ENCODE data around the gene TIAM2. TPM values are rescaled to one million over a fixed set of nuclear protein-coding genes. Genes with fewer than 3 reads are reported as not detected.

TIAM2 gene
- total RNA-seq, 1 donor from 2014 or later: 18.1 TPM

- DNase-seq (ENCODE audit: low spot score in 2 of 2, unreplicated experiment in 2 of 2): no peak
- no peak for TF ChIP-seq CTCF (IDR thresholded peaks at IDR 0.05; ENCODE audit: unreplicated experiment)
- H3K4me3 Mint-ChIP-seq: no peak overlapping the region
- peaks cover 11% of the 10 kb centered on the region for H3K4me1 Mint-ChIP-seq
- H3K9me3 Mint-ChIP-seq: no peaks in the 10 kb centered on the region
- H3K36me3 Mint-ChIP-seq: peaks cover 37% of the 10 kb centered on the region
- no peak overlapping the region for H3K27ac Mint-ChIP-seq
- H3K27me3 Mint-ChIP-seq (ENCODE audit: low read depth): no peaks in the 10 kb centered on the region
These were observed 297.6 kb downstream of the TIAM2 start for GRCh38 chr6:155292711-155293110.

GRCh38 chr6:155297669-155298068 lies 302.6 kb downstream of the TIAM2 start:
- TF ChIP-seq CTCF (IDR thresholded peaks at IDR 0.05; ENCODE audit: unreplicated experiment): no peak
- no peak overlapping the region for H3K4me3 Mint-ChIP-seq
- H3K27me3 Mint-ChIP-seq (ENCODE audit: low read depth): no peaks in the 10 kb centered on the region
- no peak for DNase-seq (ENCODE audit: low spot score in 2 of 2, unreplicated experiment in 2 of 2)
- H3K27ac Mint-ChIP-seq: no peak overlapping the region
- H3K9me3 Mint-ChIP-seq: no peaks in the 10 kb centered on the region
- H3K4me1 Mint-ChIP-seq: no peaks in the 10 kb centered on the region
- H3K36me3 Mint-ChIP-seq: peaks cover 22% of the 10 kb centered on the region

- no peak overlapping the region for H3K27ac Mint-ChIP-seq
- no peak for TF ChIP-seq CTCF (IDR thresholded peaks at IDR 0.05; ENCODE audit: unreplicated experiment)
- H3K36me3 Mint-ChIP-seq: peaks cover 23% of the 10 kb centered on the region
- H3K27me3 Mint-ChIP-seq (ENCODE audit: low read depth): no peaks in the 10 kb centered on the region
- DNase-seq (ENCODE audit: low spot score in 2 of 2, unreplicated experiment in 2 of 2): no peak
- H3K9me3 Mint-ChIP-seq: no peaks in the 10 kb centered on the region
- H3K4me3 Mint-ChIP-seq: no peak overlapping the region
- H3K4me1 Mint-ChIP-seq: no peaks in the 10 kb centered on the region
These were observed 306.8 kb downstream of the TIAM2 start for GRCh38 chr6:155301867-155302266.

- no peak for DNase-seq (ENCODE audit: low spot score in 2 of 2, unreplicated experiment in 2 of 2)
- Mint-ChIP-seq H3K36me3 (peaks cover 20% of the 10 kb centered on the region), H3K27me3 (ENCODE audit: low read depth) (no peaks in the 10 kb centered on the region), H3K4me3 (no peak overlapping the region), H3K4me1 (no peaks in the 10 kb centered on the region), H3K27ac (no peak overlapping the region), H3K9me3 (no peaks in the 10 kb centered on the region)
- no peak for TF ChIP-seq CTCF (IDR thresholded peaks at IDR 0.05; ENCODE audit: unreplicated experiment)
These were observed 308.3 kb downstream of the TIAM2 start for GRCh38 chr6:155303361-155303870.

GRCh38 chr6:155306958-155307357 lies 311.8 kb downstream of the TIAM2 start:
- DNase-seq (ENCODE audit: low spot score in 2 of 2, unreplicated experiment in 2 of 2): no peak
- peaks cover 12% of the 10 kb centered on the region for H3K4me1 Mint-ChIP-seq
- TF ChIP-seq CTCF (IDR thresholded peaks at IDR 0.05; ENCODE audit: unreplicated experiment): no peak
- no peaks in the 10 kb centered on the region for H3K27me3 Mint-ChIP-seq (ENCODE audit: low read depth)
- H3K27ac Mint-ChIP-seq: no peak overlapping the region
- peaks cover 25% of the 10 kb centered on the region for H3K36me3 Mint-ChIP-seq
- H3K4me3 Mint-ChIP-seq: no peak overlapping the region
- no peaks in the 10 kb centered on the region for H3K9me3 Mint-ChIP-seq

Data from mesothelial cell of epicardium (in vitro differentiated cells).